IMR-90 (cell line): ENCODE measurements around the gene FANCL. TPM values are rescaled to one million over a fixed set of nuclear protein-coding genes. Genes with fewer than 3 reads are reported as not detected.

Experiments
- ATAC-seq: fragments of 200-7000 bp; cut with Tn5 transposase; 2 replicates; pipeline ENCODE4 v1.9.1; 2020; ENCODE audit warnings: low read depth, mild to moderate bottlenecking, moderate library complexity
- BruUV-seq: library from RNA; stranded (reverse); fragments of 400-500 nt; replicated peaks from 2 replicates; lab custom pipeline; 2021; lab: Mats Ljungman, UMichigan
- CTCF ChIA-PET: fragments of 300-600 bp; formaldehyde crosslinking; extraction: SDS; loops from one replicate; lab custom pipeline; 2021; ENCODE audit warnings: antibody characterized with exemption; lab: Yijun Ruan, JAX
- POLR2A ChIA-PET: fragments of 300-600 bp; sonication (Branson Sonifier 250); formaldehyde crosslinking; loops from one replicate; lab custom pipeline; 2022; ENCODE audit warnings: antibody characterized with exemption; ENCODE audit not compliant: unreplicated experiment; lab: Charles Lee
- DNase-seq: peaks from one replicate; pipeline ENCODE4 v3.0.0; 2013
- H2AFZ ChIP-seq: replicated peaks from 2 replicates; pipeline ENCODE3; 2013; ENCODE audit warnings: low read length, mild to moderate bottlenecking; ENCODE audit not compliant: poor library complexity
- H2AK5ac ChIP-seq: 2 replicates; pipeline ENCODE4 v1.6.1; 2013; ENCODE audit warnings: low read depth, low read length, inconsistent platforms
- H2AK9ac ChIP-seq: replicated peaks from 2 replicates; pipeline ENCODE3; 2013; ENCODE audit warnings: mild to moderate bottlenecking, low read depth, low read length, moderate library complexity; ENCODE audit not compliant: poor library complexity
- H2BK120ac ChIP-seq: 2 replicates; pipeline ENCODE4 v1.6.1; 2013; ENCODE audit warnings: low read depth, low read length, inconsistent platforms
- H2BK15ac ChIP-seq: 3 replicates; pipeline ENCODE4 v1.6.1; 2013; ENCODE audit warnings: low read depth, low read length, inconsistent platforms
- H2BK20ac ChIP-seq: 2 replicates; pipeline ENCODE4 v1.6.1; 2013; ENCODE audit warnings: low read depth, mild to moderate bottlenecking, inconsistent platforms, low read length, moderate library complexity
- H2BK5ac ChIP-seq: 2 replicates; pipeline ENCODE4 v1.6.1; 2013; ENCODE audit warnings: mild to moderate bottlenecking, low read depth, low read length, inconsistent platforms; ENCODE audit not compliant: poor library complexity, severe bottlenecking
- H3K14ac ChIP-seq: replicated peaks from 2 replicates; pipeline ENCODE4 v1.6.1; 2013; ENCODE audit warnings: low read depth, low read length, inconsistent platforms
- H3K18ac ChIP-seq: 2 replicates; pipeline ENCODE4 v1.6.1; 2013; ENCODE audit warnings: low read depth, low read length, control low read depth
- H3K23ac ChIP-seq: 2 replicates; pipeline ENCODE4 v1.6.1; 2013; ENCODE audit warnings: low read depth, low read length, inconsistent platforms
- H3K27ac ChIP-seq: 2 replicates; pipeline ENCODE4 v1.5.1; 2013; ENCODE audit warnings: mild to moderate bottlenecking, control low read depth, low read length; ENCODE audit not compliant: insufficient read depth
- H3K27me3 ChIP-seq: 2 replicates; pipeline ENCODE4 v1.6.1; 2013; ENCODE audit warnings: low read length; ENCODE audit not compliant: control insufficient read depth, insufficient read depth
- H3K36me3 ChIP-seq: 2 replicates; pipeline ENCODE4 v1.6.1; 2013; ENCODE audit warnings: low read length, mixed read lengths; ENCODE audit not compliant: control insufficient read depth, insufficient read depth
- H3K4ac ChIP-seq: 2 replicates; pipeline ENCODE4 v1.6.1; 2013; ENCODE audit warnings: low read depth, low read length, inconsistent platforms
- H3K4me1 ChIP-seq: 2 replicates; pipeline ENCODE4 v1.6.1; 2013; ENCODE audit warnings: low read length, mixed read lengths; ENCODE audit not compliant: control insufficient read depth, insufficient read depth
- H3K4me2 ChIP-seq: 2 replicates; pipeline ENCODE4 v1.6.1; 2013; ENCODE audit warnings: low read depth, mild to moderate bottlenecking, control low read depth, low read length, moderate library complexity
- H3K4me3 ChIP-seq: 2 replicates; pipeline ENCODE4 v1.5.1; 2013; ENCODE audit warnings: low read depth, mild to moderate bottlenecking, control low read depth, low read length, moderate library complexity; ENCODE audit not compliant: insufficient read depth
- H3K56ac ChIP-seq: 2 replicates; pipeline ENCODE4 v1.6.1; 2013; ENCODE audit warnings: low read length, inconsistent platforms; ENCODE audit not compliant: insufficient read depth; ENCODE audit errors: extremely low read depth
- H3K79me1 ChIP-seq, 2 experiments: 2 replicates each; pipeline ENCODE4 v1.6.1; 2013; ENCODE audit warnings: low read length in 2 of 2, inconsistent platforms in 1 of 2, low read depth in 1 of 2
- H3K9ac ChIP-seq: 2 replicates; pipeline ENCODE4 v1.6.1; 2013; ENCODE audit warnings: low read depth, low read length, control low read depth
- H3K9me1 ChIP-seq: 2 replicates; pipeline ENCODE4 v1.6.1; 2013; ENCODE audit warnings: low read length, inconsistent platforms; ENCODE audit not compliant: insufficient read depth
- H3K9me3 ChIP-seq: 2 replicates; pipeline ENCODE4 v1.6.1; 2013; ENCODE audit warnings: low read length; ENCODE audit not compliant: control insufficient read depth, insufficient read depth
- H4K20me1 ChIP-seq: 2 replicates; pipeline ENCODE4 v1.6.1; 2013; ENCODE audit warnings: low read length, inconsistent platforms; ENCODE audit not compliant: insufficient read depth
- H4K5ac ChIP-seq: 2 replicates; pipeline ENCODE4 v1.6.1; 2013; ENCODE audit warnings: mild to moderate bottlenecking, low read depth, low read length, control low read depth
- H4K8ac ChIP-seq, 2 experiments: 2 replicates each; pipeline ENCODE4 v1.6.1; 2013; ENCODE audit warnings: low read depth in 2 of 2, low read length in 2 of 2, control low read depth in 1 of 2, inconsistent platforms in 1 of 2
- H4K91ac ChIP-seq: 2 replicates; pipeline ENCODE4 v1.6.1; 2013; ENCODE audit warnings: low read depth, low read length, inconsistent platforms; ENCODE audit not compliant: insufficient read depth
- BHLHE40 ChIP-seq: fragments of 150-350 bp; IDR thresholded peaks from 2 replicates; pipeline ENCODE4 v1.6.1; 2016; ENCODE audit warnings: mild to moderate bottlenecking, low read depth, low read length
- CEBPB ChIP-seq: IDR thresholded peaks from 2 replicates; pipeline ENCODE4 v1.6.1; 2012; ENCODE audit warnings: low read depth, low read length, improper control_type of control experiment
- CHD1 ChIP-seq: IDR thresholded peaks from 2 replicates; pipeline ENCODE4 v1.6.1; 2012; ENCODE audit warnings: low read depth, low read length, improper control_type of control experiment
- FOS ChIP-seq: fragments of 150-350 bp; IDR thresholded peaks from 2 replicates; pipeline ENCODE4 v1.6.1; 2016; ENCODE audit warnings: low read depth, low read length
- MAFK ChIP-seq: IDR thresholded peaks from 2 replicates; pipeline ENCODE4 v1.6.1; 2012; ENCODE audit warnings: low read depth, low read length, improper control_type of control experiment
- MAZ ChIP-seq: IDR thresholded peaks from 2 replicates; pipeline ENCODE4 v1.6.1; 2012; ENCODE audit warnings: low read depth, mild to moderate bottlenecking, low read length, improper control_type of control experiment, moderate library complexity, borderline replicate concordance
- MXI1 ChIP-seq: IDR thresholded peaks from 2 replicates; pipeline ENCODE4 v1.6.1; 2012; ENCODE audit warnings: low read depth, mild to moderate bottlenecking, low read length, moderate library complexity, borderline replicate concordance
- NFE2L2 ChIP-seq: fragments of 150-350 bp; IDR thresholded peaks from 2 replicates; pipeline ENCODE4 v1.6.1; 2016; ENCODE audit warnings: low read depth, mild to moderate bottlenecking, low read length
- POLR2A ChIP-seq: IDR thresholded peaks from 2 replicates; pipeline ENCODE4 v1.6.1; 2012; ENCODE audit warnings: mild to moderate bottlenecking, low read depth, low read length
- RAD21 ChIP-seq: IDR thresholded peaks from 2 replicates; pipeline ENCODE4 v1.6.1; 2012; ENCODE audit warnings: low read length, improper control_type of control experiment
- RCOR1 ChIP-seq: IDR thresholded peaks from 2 replicates; pipeline ENCODE4 v1.6.1; 2012; ENCODE audit warnings: mild to moderate bottlenecking, low read length, improper control_type of control experiment; ENCODE audit not compliant: insufficient replicate concordance
- RFX5 ChIP-seq: IDR thresholded peaks from 2 replicates; pipeline ENCODE4 v1.8.0; 2012; ENCODE audit warnings: low read depth, mild to moderate bottlenecking, low read length, moderate library complexity
- SMC3 ChIP-seq: fragments of 150-350 bp; IDR thresholded peaks from 2 replicates; pipeline ENCODE4 v1.6.1; 2016; ENCODE audit warnings: low read depth, mild to moderate bottlenecking, antibody characterized with exemption, low read length, moderate library complexity
- WGBS, 2 experiments: methylation state at CpG; one replicate each; pipeline versions ENCODE4 v1.1.5 to v1.1.7; 2013; ENCODE audit warnings: missing lambda C conversion rate in 2 of 2; ENCODE audit not compliant: insufficient read length in 1 of 2; ENCODE audit errors: extremely low coverage in 2 of 2; 5-methylcytosine and 5-hydroxymethylcytosine counted together
- dilution Hi-C: fragments of 300-500 bp; cut with HindIII; formaldehyde crosslinking; loops from one replicate; pipeline ENCODE4 v1.14.3; 2018; ENCODE audit warnings: low sequenced_read_pairs; ENCODE audit not compliant: unreplicated experiment
- in situ Hi-C: fragments of 300-500 bp; cut with MboI; formaldehyde crosslinking; loops from 3 replicates; pipeline ENCODE4 v1.14.3; 2019; ENCODE audit warnings: low sequenced_read_pairs, inconsistent platforms, mixed read lengths
- intact Hi-C: fragments of 100-400 bp; cut with micrococcal nuclease; formaldehyde crosslinking; loops from 2 replicates; pipeline ENCODE4 v1.10.0; 2022
- polyA plus RNA-seq, 3 experiments: library from polyadenylated mRNA; depleted of rRNA; stranded (reverse); fragments of >200 nt; gene quantifications; 2 replicates each; pipeline ENCODE4 v1.2.3, GENCODE V29; 2012; ENCODE audit warnings: low replicate concordance in 1 of 3
- total RNA-seq: library from RNA; depleted of rRNA; stranded (reverse); fragments of >200 nt; gene quantifications from 2 replicates; pipeline ENCODE4 v1.2.3, GENCODE V29; 2012
- TF ChIP-seq, protein P1 (sequence below): conservative IDR thresholded peaks from 2 replicates; pipeline ENCODE4 v1.5.1; 2012; ENCODE audit warnings: mild to moderate bottlenecking, low read depth, low read length, improper control_type of control experiment
- TF ChIP-seq, protein P2 (sequence below): fragments of 150-350 bp; IDR thresholded peaks from 2 replicates; pipeline ENCODE4 v1.6.1; 2017; ENCODE audit warnings: mild to moderate bottlenecking, antibody characterized with exemption, low read length, low read depth
- TF ChIP-seq, protein P3 (sequence below): fragments of 150-350 bp; IDR thresholded peaks from 2 replicates; pipeline ENCODE4 v1.6.1; 2016; ENCODE audit warnings: low read depth, mild to moderate bottlenecking, low read length, moderate library complexity, borderline replicate concordance

The FANCL gene
- total and polyA plus RNA-seq, 2 of the 4 experiments (the other 2 are of a cell fraction) = 9.0 to 12.7 TPM

GRCh38 chr2:58138396-58139030 is 102.6 kb downstream of the FANCL start:
- no peak overlapping the region for H4K5ac ChIP-seq
- no peaks in the 10 kb centered on the region; a peak in 1 of 4 replicates for H3K79me1 ChIP-seq
- no CpG with 5 or more reads among the region's 3 CpGs for WGBS, 2 experiments
- H4K91ac ChIP-seq = no peak overlapping the region
- no peak overlapping the region for H3K23ac ChIP-seq
- H3K56ac ChIP-seq = no peak overlapping the region
- no peaks in the 10 kb centered on the region; the same call in 1 of the 2 replicates for H3K4me1 ChIP-seq
- peaks cover 2% of the 10 kb centered on the region; the same call in 1 of the 2 replicates for H3K36me3 ChIP-seq
- TF ChIP-seq RFX5 (no peak), MAFK (no peak), POLR2A (no peak), NFE2L2 (no peak), MAZ (no peak), BHLHE40 (no peak), RAD21 (no peak), CEBPB (no peak), CHD1 (no peak), RCOR1 (no peak), FOS (no peak), SMC3 (no peak), MXI1 (no peak)
- TF ChIP-seq, protein P1, sequence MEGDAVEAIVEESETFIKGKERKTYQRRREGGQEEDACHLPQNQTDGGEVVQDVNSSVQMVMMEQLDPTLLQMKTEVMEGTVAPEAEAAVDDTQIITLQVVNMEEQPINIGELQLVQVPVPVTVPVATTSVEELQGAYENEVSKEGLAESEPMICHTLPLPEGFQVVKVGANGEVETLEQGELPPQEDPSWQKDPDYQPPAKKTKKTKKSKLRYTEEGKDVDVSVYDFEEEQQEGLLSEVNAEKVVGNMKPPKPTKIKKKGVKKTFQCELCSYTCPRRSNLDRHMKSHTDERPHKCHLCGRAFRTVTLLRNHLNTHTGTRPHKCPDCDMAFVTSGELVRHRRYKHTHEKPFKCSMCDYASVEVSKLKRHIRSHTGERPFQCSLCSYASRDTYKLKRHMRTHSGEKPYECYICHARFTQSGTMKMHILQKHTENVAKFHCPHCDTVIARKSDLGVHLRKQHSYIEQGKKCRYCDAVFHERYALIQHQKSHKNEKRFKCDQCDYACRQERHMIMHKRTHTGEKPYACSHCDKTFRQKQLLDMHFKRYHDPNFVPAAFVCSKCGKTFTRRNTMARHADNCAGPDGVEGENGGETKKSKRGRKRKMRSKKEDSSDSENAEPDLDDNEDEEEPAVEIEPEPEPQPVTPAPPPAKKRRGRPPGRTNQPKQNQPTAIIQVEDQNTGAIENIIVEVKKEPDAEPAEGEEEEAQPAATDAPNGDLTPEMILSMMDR = no peak
- TF ChIP-seq, protein P2, sequence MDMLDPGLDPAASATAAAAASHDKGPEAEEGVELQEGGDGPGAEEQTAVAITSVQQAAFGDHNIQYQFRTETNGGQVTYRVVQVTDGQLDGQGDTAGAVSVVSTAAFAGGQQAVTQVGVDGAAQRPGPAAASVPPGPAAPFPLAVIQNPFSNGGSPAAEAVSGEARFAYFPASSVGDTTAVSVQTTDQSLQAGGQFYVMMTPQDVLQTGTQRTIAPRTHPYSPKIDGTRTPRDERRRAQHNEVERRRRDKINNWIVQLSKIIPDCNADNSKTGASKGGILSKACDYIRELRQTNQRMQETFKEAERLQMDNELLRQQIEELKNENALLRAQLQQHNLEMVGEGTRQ = no peak
- TF ChIP-seq, protein P3, sequence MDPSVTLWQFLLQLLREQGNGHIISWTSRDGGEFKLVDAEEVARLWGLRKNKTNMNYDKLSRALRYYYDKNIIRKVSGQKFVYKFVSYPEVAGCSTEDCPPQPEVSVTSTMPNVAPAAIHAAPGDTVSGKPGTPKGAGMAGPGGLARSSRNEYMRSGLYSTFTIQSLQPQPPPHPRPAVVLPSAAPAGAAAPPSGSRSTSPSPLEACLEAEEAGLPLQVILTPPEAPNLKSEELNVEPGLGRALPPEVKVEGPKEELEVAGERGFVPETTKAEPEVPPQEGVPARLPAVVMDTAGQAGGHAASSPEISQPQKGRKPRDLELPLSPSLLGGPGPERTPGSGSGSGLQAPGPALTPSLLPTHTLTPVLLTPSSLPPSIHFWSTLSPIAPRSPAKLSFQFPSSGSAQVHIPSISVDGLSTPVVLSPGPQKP = no peak
- in situ Hi-C loops (loop anchor here (25.0 kb wide), 1 partner anchor 299 kb away; no protein-coding TSS in a partner anchor), intact Hi-C loops (no loop called here), dilution Hi-C loops (no loop called here)
- no peak overlapping the region for H2BK20ac ChIP-seq
- no peak overlapping the region for H3K4ac ChIP-seq
- no peak overlapping the region for H3K27ac ChIP-seq
- no peak overlapping the region for H2AFZ ChIP-seq
- H4K8ac ChIP-seq = no peak overlapping the region
- BruUV-seq = no TSS peak
- H2BK120ac ChIP-seq = no peak overlapping the region
- H3K9me3 ChIP-seq = no peaks in the 10 kb centered on the region
- no peaks in the 10 kb centered on the region for H3K27me3 ChIP-seq
- CTCF ChIA-PET = no interaction called here
- H3K4me3 ChIP-seq = no peak overlapping the region
- H2BK15ac ChIP-seq = no peak overlapping the region
- no peak overlapping the region for H3K4me2 ChIP-seq
- no peak overlapping the region for H3K14ac ChIP-seq
- H2AK5ac ChIP-seq = no peak overlapping the region
- no peaks in the 10 kb centered on the region for H3K9me1 ChIP-seq
- H2AK9ac ChIP-seq = no peak overlapping the region
- no peak overlapping the region for H3K9ac ChIP-seq
- DNase-seq (no peak), ATAC-seq (no peak)
- no peaks in the 10 kb centered on the region for H4K20me1 ChIP-seq
- no peak overlapping the region for H3K18ac ChIP-seq
- POLR2A ChIA-PET = no interaction called here
- no peak overlapping the region for H2BK5ac ChIP-seq
